Activated CD4-positive, alpha-beta memory T cell treated with anti-CD3 and anti-CD28 coated beads for 36 hours (primary cell): ENCODE results near the gene ENTPD6. TPM values are rescaled to one million over a fixed set of nuclear protein-coding genes. Genes with fewer than 3 reads are reported as not detected.
"Not testable (repeated sequence)": the region's sequence is repeated elsewhere in the genome, so short reads cannot be mapped to it uniquely, and the experiment has no call there.

Experiments used
- CTCF ChIA-PET: fragments of 350-600 bp; sonication (Branson Sonifier 250); formaldehyde crosslinking; loops from one replicate; lab custom pipeline; 2021; ENCODE audit warnings: antibody characterized with exemption, inconsistent platforms; lab: Charles Lee
- POLR2A ChIA-PET: fragments of 350-600 bp; sonication (Branson Sonifier 250); formaldehyde crosslinking; loops from one replicate; lab custom pipeline; 2021; ENCODE audit warnings: antibody characterized with exemption; lab: Charles Lee
- DNase-seq: peaks from one replicate; pipeline ENCODE4 v3.0.0-alpha.2; 2020
- H3K27ac Mint-ChIP-seq: one replicate; pipeline ENCODE4 v1.8.0; 2021; ENCODE audit warnings: mixed read lengths
- H3K27me3 Mint-ChIP-seq: one replicate; pipeline ENCODE4 v1.8.0; 2021; ENCODE audit warnings: mixed read lengths
- H3K36me3 Mint-ChIP-seq: one replicate; pipeline ENCODE4 v1.8.0; 2021; ENCODE audit warnings: mixed read lengths
- H3K4me1 Mint-ChIP-seq: one replicate; pipeline ENCODE4 v1.8.0; 2021; ENCODE audit warnings: low read depth, mixed read lengths
- H3K4me3 Mint-ChIP-seq: one replicate; pipeline ENCODE4 v1.8.0; 2021; ENCODE audit warnings: mild to moderate bottlenecking, mixed read lengths
- H3K9me3 Mint-ChIP-seq: one replicate; pipeline ENCODE4 v1.8.0; 2021; ENCODE audit warnings: mixed read lengths
- intact Hi-C: fragments of 100-400 bp; cut with micrococcal nuclease; formaldehyde crosslinking; loops from one replicate; pipeline ENCODE4 v1.15.1; 2023
- total RNA-seq, 2 experiments: library from RNA; stranded (reverse); gene quantifications; one replicate each; pipeline ENCODE4 v1.2.3, GENCODE V29; 2021

ENTPD6 gene
- total RNA-seq, 2 experiments from 2014 or later: 48.5 to 51.0 TPM

DNA sequence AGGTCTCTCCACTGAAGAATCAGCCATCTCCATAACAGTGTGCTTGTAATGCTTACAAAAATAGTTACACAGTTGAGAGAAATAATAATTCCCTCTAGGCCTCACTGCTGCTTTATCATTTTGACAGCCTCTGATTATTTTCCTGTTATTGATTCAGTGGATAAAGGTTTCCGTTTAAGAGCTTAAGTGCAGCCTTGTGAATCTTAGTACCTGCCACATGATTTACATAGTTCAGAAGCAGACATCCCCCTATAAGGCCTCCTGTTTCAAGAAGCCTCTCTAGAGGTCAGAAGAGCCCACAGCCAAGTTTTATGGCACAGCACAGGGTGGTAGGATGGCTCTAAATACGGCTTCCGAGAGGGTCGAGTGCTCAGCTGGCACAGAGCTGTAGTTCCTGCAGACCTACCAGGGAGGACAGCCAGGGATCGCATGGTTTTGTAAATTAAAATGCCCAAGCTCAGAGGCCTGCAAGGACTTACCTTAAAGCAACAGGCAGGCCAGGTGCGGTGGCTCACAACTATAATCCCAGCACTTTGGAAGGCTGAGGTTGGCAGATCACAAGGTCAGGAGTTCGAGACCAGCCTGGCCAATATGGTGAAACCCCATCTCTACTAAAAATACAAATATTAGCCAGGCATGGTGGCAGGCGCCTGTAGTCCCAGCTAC, 34.8 kb downstream of the ENTPD6 start:
- DNase-seq: no peak
- Mint-ChIP-seq H3K27me3 (peaks cover 3% of the 10 kb centered on the region), H3K9me3 (no peaks in the 10 kb centered on the region), H3K4me1 (no peaks in the 10 kb centered on the region), H3K36me3 (peaks cover 3% of the 10 kb centered on the region), H3K4me3 (no peak overlapping the region), H3K27ac (no peak overlapping the region)
- intact Hi-C loops: no loop called here
- POLR2A ChIA-PET: no interaction called here
- CTCF ChIA-PET: no interaction called here

GRCh38 chr20:25233016-25233772, 37.7 kb downstream of the ENTPD6 start:
- DNase-seq: no peak
- H3K27ac Mint-ChIP-seq: no peak overlapping the region
- no peaks in the 10 kb centered on the region for H3K9me3 Mint-ChIP-seq
- peaks cover 10% of the 10 kb centered on the region for H3K27me3 Mint-ChIP-seq
- peaks cover 14% of the 10 kb centered on the region for H3K4me1 Mint-ChIP-seq
- intact Hi-C loops: no loop called here
- H3K4me3 Mint-ChIP-seq: no peak overlapping the region
- ChIA-PET POLR2A (interaction anchor here (1.2 kb wide), 1 partner anchor 9 kb away, joined by 4 read pairs; no protein-coding TSS in a partner anchor), CTCF (no interaction called here)
- H3K36me3 Mint-ChIP-seq: no peaks in the 10 kb centered on the region

- POLR2A ChIA-PET, H3K36me3 Mint-ChIP-seq, intact Hi-C loops, H3K27me3 Mint-ChIP-seq, CTCF ChIA-PET, DNase-seq, H3K9me3 Mint-ChIP-seq, H3K4me3 Mint-ChIP-seq, H3K27ac Mint-ChIP-seq: not testable (repeated sequence)
- H3K4me1 Mint-ChIP-seq: peaks cover 24% of the 10 kb centered on the region
Observed at GRCh38 chr20:25234009-25234849, 38.7 kb downstream of the ENTPD6 start.

GRCh38 chr20:25236450-25237304, 41.2 kb downstream of the ENTPD6 start:
- H3K36me3 Mint-ChIP-seq: no peaks in the 10 kb centered on the region
- H3K27ac Mint-ChIP-seq: no peak overlapping the region
- DNase-seq: no peak
- H3K9me3 Mint-ChIP-seq: no peaks in the 10 kb centered on the region
- no peak overlapping the region for H3K4me3 Mint-ChIP-seq
- peaks cover 29% of the 10 kb centered on the region for H3K4me1 Mint-ChIP-seq
- H3K27me3 Mint-ChIP-seq: peaks cover 13% of the 10 kb centered on the region
- intact Hi-C loops: loop anchor here (5.0 kb wide), 4 partner anchors 76 to 289 kb away; partner anchors contain the start of genes ACSS1 and CST7
- POLR2A ChIA-PET: interaction anchor here (1.3 to 4.0 kb wide), 2 partner anchors 11 to 13 kb away, joined by 4 to 18 read pairs; partner anchors contain the start of gene PYGB
- CTCF ChIA-PET: interaction anchor here (1.0 to 1.5 kb wide), 2 partner anchors 9 to 13 kb away, joined by 3 read pairs; no protein-coding TSS in a partner anchor

GRCh38 chr20:25237610-25238318, 42.3 kb downstream of the ENTPD6 start:
- H3K36me3 Mint-ChIP-seq: no peaks in the 10 kb centered on the region
- peak; percentile 82 for DNase-seq
- POLR2A ChIA-PET: interaction anchor here (1.3 to 4.0 kb wide), 2 partner anchors 10 to 14 kb away, joined by 4 to 18 read pairs; partner anchors contain the start of gene PYGB

DNA sequence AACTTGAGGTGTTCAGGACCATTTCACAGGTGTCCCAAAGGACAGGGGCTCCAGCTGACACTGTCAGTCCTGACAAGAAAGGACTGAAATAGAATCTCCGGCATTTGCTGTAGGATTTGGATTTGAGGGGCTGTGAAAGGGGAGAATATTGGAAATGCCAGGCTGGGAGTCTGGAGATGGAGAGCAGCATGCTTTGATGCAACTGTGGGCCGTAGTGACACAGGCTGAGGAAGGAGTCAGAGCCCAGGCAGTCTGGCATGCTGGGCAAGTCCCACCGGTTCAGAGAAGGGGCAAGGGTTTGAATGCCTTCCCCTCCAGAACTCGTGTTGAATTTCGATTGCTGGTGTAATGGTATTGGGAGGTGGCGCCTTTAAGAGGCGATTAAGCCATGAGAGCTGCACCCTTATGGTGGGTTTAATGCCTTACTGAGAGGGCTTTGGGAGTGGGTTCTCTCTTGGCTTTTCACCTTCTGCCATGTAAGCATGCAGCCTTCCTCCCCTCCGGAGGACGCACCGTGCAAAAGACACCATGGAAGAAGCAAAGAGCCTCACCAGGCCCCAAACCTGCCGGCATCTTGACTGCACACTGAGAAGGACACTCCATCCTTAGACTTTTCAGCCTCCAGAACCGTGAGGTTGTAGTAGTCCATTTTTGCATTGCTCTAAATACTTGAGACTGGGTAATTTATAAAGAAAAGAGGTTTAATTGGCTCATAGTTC, 43.0 kb downstream of the ENTPD6 start:
- Mint-ChIP-seq H3K9me3 (no peaks in the 10 kb centered on the region), H3K27me3 (peaks cover 19% of the 10 kb centered on the region), H3K4me1 (peaks cover 29% of the 10 kb centered on the region), H3K36me3 (no peaks in the 10 kb centered on the region), H3K27ac (peak overlapping the region; percentile 91), H3K4me3 (peak overlapping the region; percentile 36)
- ChIA-PET POLR2A (interaction anchor here (4.0 kb wide), 1 partner anchor 10 kb away, joined by 18 read pairs; the partner anchor contains the start of gene PYGB), CTCF (interaction anchor here (1.5 kb wide), 1 partner anchor 11 kb away, joined by 3 read pairs; no protein-coding TSS in a partner anchor)
- no peak for DNase-seq
- intact Hi-C loops: loop anchor here (1.0 to 5.0 kb wide), 6 partner anchors 9 to 291 kb away; partner anchors contain the start of genes ACSS1 and CST7

More at GRCh38 chr20:25237610-25238318, 42.3 kb downstream of the ENTPD6 start:
- intact Hi-C loops: loop anchor here (1.0 to 5.0 kb wide), 6 partner anchors 10 to 290 kb away; partner anchors contain the start of genes ACSS1 and CST7
- CTCF ChIA-PET: interaction anchor here (1.0 to 1.5 kb wide), 2 partner anchors 11 to 14 kb away, joined by 3 read pairs; no protein-coding TSS in a partner anchor
- Mint-ChIP-seq H3K4me1 (peaks cover 29% of the 10 kb centered on the region), H3K27me3 (peaks cover 19% of the 10 kb centered on the region), H3K9me3 (no peaks in the 10 kb centered on the region), H3K27ac (peak overlapping the region; percentile 91), H3K4me3 (peak overlapping the region; percentile 36)

- no peak overlapping the region for H3K4me3 Mint-ChIP-seq
- no peaks in the 10 kb centered on the region for H3K36me3 Mint-ChIP-seq
- H3K27me3 Mint-ChIP-seq: peaks cover 16% of the 10 kb centered on the region
- no peak for DNase-seq
- H3K4me1 Mint-ChIP-seq: peaks cover 29% of the 10 kb centered on the region
- POLR2A ChIA-PET: interaction anchor here (4.0 kb wide), 1 partner anchor 8 kb away, joined by 18 read pairs; the partner anchor contains the start of gene PYGB
- intact Hi-C loops: loop anchor here (5.0 to 10.0 kb wide), 5 partner anchors 73 to 1885 kb away; partner anchors contain the start of genes ACSS1, CST7 and NXT1
- peak overlapping the region; percentile 45 for H3K27ac Mint-ChIP-seq
- CTCF ChIA-PET: interaction anchor here (0.9 kb wide), 1 partner anchor 159 kb away, joined by 3 read pairs; no protein-coding TSS in a partner anchor
- H3K9me3 Mint-ChIP-seq: no peaks in the 10 kb centered on the region
Observed at GRCh38 chr20:25239387-25240370, 44.2 kb downstream of the ENTPD6 start.

GRCh38 chr20:25240851-25241658, 45.5 kb downstream of the ENTPD6 start:
- H3K36me3 Mint-ChIP-seq, POLR2A ChIA-PET, H3K9me3 Mint-ChIP-seq, H3K27ac Mint-ChIP-seq, H3K4me3 Mint-ChIP-seq, CTCF ChIA-PET, DNase-seq: not testable (repeated sequence)
- Mint-ChIP-seq H3K27me3 (peaks cover 14% of the 10 kb centered on the region), H3K4me1 (peaks cover 29% of the 10 kb centered on the region)
- intact Hi-C loops: loop anchor here (10.0 kb wide), 1 partner anchor 1886 kb away; the partner anchor contains the start of gene NXT1
